RPMI8226 (cell line): Measurements from ENCODE around the gene YTHDF1.
A peak's percentile ranks its signal among the peaks of the same experiment; 100 is the strongest.
"Not testable (repeated sequence)": the region's sequence is repeated elsewhere in the genome, so short reads cannot be mapped to it uniquely, and the experiment has no call there.

ENCODE experiments used
- DNase-seq: peaks from one replicate; pipeline ENCODE4 v3.0.0-alpha.2; 2015

The YTHDF1 gene

DNA sequence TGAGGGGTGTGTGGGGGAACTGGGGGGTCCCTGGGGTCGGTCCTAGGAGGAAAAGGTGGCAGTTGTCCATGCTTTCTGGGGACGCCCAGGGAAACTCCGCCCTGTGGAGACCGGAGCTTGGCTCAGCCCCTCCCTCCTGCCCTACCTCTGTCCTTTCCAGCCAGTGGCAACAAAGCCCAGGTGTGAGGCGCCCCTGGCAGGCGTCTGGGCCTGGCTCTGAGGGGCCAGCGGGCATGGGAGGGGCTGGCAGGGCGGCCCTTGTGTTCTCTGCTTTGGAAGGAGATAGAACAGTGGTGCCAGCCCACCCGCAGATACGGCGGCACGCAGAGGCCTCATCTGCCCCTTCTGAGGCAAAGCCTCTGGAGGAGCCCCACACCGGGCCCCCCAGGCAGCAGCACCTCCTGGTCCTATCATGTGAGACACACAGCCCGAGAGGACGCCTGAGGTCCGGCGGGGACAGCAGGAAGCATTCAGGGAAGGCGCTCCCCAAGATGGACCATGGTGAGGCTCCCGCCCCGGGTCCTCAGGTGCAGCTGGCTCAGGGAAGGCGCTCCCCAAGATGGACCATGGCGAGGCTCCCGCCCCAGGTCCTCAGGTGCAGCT, 47.9 kb downstream of the YTHDF1 start:
- no peak for DNase-seq

DNA sequence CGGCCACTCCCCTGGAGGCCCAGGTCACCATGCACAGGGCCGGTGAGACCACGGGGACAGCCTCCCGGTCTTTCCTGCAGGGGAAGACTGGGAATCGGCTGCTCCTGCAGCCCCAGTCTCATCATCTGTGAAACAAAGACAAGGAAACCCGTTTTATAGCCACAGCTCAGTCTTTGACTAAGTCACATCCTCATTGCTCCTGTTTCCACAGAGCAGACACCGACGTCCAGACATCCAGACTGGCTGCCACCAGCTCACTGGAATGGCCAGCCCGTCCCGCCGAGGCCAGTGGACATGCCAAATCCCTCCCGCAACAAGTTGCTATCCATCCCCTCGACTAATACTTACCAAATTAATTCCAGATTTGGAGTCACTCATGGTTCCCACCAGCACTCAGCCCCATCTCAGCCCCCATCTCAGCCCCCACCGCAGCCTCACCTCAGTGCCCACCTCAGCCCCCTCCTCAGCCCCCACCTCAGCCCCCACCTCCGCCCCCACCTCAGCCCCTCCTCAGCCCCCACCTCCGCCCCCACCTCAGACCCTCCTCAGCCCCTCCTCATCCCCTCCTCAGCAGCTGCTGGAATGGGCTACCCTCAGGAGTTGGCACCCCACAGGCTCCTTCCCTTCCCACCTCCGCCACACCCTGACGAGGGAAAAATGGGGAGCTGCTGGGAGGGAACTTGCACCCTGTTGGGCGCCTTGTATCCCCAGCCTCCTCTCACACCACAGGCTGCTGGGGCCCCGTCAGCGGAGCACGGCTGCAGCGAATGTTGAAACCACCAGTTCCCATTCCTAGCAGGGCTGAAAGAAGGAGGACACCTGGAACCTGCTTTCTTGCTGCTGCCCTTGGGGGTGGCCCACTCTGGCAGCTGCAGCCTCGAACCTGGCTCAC, 48.7 kb downstream of the YTHDF1 start:
- DNase-seq = peak; percentile 30

DNA sequence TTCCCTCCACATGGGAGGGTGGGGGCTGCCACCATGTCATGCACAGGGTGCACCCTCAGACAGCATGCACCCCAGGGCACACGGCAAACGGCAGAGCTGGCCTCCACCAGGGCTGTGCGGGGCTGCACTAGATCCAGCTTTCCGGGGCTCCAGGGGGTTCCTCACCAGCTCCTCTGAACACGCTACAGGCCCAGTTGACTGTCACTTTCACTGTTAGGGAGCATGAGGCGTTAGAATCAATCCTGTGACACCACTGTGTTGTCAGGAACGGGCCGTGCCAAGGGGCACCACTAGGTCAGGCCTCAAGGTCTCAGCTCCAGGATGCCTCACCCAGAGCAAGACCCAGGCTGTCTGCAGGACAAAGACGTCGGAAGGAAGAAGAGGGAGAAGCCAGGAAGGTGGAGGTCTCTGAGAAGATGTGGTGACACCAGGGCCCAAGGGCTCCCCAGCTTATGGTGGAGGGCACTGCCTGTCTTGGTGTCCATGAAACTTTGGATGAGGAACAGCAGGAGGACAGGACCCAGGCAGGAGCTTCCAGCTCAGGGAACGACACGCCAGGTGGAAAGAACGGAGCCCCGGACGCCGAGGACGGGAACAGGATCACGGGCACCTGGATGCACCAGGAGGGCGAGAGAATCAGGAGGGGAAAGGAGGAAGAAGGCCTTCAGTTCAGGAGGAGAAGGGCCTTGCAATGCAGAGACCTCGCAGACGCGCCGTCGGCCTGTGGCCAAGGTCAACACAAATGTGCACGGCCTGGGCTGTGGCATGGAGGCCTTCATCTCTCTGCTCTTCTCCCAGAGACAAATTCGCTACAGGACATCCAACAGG, 49.5 kb downstream of the YTHDF1 start:
- DNase-seq = no peak

DNA sequence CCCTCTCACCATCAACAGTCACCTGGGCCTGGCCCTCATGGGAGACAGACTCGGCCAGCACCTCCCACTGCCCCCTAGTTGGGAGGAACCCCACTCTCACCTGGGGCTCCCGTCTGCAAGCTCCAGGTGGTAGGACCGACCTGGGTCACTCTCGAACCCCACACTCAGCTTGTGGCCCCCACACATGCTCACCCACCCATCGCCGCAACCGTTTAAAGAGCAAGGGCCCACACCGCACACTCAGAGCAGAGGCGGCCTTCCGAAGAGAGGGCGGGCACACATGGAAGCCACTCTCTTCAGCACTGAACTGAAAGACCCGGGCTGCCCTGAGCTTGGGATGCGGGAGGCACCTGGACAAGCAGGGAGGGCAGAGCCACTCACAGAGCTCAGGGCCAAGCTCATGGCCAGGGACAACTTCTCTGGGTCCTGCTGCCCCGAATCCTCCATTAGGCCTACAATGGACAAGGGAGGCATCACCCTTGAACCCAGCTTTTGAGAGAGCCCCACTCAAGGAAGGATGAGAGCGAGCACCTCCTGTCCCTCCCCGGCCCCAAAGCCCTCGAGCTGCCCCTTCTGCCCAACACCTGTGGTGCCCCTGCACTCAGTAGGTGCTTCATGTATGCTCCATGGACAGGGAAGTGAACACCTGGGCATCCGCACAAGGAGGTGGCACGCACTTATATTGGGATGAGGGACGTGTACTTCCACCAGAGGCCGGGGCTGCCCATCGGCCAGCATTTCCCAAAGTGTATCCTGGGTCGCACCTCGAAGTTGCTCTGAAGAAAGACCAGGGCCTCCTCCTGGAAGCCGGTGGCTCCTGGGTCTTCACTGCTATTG, 50.4 kb downstream of the YTHDF1 start:
- no peak for DNase-seq

DNA sequence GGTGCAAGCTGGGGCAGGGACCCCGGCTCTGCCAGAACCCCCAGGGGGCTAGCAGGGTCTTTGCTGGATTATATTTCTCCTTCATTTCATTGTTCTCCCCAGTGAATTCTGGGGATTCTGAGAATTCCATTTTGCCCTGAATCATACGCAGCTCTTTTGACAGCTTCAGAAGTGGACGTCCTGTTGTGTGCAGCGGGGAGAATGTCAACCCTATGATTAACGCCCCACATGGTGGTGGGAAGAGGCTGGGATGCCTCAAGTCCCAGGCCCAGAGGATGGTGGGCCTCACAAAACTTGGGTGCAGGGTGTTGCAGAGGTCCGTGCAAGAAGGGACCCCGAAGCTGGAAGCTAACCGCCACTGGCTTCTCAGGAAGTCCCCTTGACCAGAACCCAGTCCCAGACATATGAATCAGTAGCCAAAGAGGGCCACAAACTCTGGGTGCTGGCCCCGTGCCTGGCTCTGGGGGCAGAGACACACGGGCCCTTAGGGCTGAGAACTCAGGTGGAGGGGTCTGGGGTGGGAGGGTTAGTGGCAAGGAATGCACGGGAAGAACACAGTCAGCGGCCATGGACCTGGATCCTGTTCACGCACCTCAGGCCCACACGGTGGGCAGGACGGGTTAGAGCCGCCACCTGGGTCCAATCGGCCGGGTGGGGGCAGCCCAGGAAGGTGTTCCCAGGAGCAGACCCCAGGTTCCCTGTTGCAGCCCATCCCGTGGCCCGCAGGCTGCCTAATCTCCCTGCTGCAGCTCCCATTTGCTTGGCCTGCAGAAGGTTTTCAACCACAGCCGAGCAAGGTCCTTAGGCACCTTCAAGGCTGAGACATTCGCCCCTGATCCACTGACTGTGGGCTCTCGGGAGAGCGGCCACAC, 51.2 kb downstream of the YTHDF1 start:
- DNase-seq = no peak

DNA sequence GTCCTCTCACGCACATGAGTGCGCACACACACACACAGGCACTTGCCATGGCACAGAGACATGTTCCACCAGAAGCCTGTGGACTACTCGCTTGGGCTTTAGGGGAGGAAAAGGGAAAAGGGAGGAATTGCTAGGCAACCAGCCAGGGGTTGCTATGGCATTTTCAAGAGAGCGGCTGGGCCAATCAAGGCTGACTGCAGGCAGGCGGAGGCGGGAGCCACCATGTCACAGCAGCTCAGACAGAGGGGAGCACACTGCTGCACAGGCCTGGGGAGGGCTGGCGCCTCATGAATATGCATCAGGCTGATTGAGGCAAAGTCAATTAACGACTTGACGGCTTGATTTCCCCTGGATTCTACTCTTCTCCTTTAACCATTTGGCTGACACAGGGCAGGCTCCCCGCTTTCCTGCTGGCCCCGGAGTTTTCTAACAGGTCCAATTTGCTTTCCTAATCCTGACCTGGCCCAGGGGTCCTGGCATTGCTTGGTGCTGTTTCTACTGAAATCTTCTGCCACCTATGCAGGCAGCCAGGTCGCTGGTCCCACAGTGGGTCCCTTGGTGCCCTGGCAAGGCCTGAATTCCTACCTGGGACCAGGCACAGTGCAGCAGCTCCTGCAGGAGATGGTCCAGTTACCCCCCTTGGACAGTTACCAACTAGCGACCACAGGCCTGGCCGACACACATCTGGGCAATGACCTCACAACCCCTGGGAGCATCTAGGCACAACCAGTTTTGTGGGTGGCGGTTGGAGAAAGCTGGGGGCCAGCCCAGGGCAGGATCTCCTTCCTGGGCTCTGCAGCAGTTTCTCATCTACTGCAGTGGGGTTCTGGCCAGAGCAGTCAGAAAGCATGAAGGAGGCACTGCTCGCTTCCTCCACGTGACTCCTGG, 52.1 kb downstream of the YTHDF1 start:
- no peak for DNase-seq

DNA sequence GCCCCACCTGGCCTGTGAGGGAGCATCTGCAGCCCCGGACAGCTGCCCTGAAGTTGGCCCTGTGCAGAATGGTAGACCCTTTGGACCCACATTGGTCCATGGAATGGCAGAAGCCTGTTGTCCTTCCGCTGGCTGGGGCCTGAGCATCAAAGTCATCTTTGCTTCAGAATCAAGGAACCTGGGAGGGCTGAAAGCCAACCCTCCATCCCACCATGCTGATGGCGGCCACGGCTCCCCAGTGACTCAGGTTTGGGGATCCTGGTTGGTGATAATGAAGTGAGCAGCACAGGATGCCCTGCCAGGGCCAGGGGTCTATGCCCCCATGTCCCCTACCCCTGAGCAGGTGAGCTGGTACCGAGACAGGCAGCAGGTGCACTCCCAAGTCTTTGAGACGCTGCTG, 52.8 kb downstream of the YTHDF1 start:
- DNase-seq = no peak

DNA sequence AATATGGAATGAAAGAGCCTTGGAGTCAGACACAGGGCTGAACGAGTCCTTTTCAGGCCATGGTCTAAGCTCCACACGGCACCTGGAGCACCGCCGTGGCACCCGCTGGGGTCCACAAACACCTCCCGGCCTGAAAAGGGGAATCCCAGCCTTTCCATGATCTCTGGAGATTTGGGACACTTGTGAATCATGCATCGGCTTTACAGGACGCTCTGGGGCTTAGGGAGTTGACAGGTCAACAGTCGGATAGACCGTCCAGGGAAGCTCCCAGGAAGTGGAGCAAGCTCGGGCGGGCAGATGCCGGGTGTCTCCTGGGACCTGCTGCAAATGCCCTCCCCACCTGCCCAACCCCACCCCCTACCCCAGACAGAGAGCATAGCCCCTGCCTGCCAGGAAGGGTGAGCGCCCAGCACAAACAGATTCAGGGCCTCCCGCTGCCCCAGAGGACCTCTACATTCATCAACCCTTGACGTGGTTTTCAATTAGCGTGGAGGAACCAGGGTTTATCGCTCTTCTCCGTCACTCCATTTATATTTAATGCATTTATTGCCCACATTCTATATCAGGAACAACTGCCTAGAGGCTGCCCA, 53.6 kb downstream of the YTHDF1 start:
- no peak for DNase-seq

DNA sequence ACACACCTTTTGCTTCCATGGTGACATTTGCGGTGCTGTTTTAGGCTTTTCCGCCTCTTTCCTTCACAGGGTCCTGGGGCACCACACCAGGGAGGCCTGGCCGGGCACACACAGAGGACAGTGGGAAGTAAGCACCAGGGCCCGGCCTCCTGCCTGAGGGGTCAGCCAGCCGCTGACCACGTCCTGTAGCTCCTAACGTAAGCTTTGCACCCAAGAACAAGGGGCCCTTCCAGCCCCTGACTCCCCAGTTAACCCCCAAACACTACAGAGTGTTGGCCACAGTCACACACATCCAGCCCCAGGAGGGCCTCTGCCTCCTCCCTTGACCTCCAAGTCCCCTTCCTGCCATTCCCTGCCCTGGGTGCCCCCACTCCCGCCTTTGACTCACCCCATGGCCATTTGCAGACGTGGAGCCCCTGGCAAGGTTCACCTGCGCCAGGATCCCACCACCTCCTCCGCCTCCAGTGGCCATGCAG, 54.7 kb downstream of the YTHDF1 start:
- DNase-seq = no peak

DNA sequence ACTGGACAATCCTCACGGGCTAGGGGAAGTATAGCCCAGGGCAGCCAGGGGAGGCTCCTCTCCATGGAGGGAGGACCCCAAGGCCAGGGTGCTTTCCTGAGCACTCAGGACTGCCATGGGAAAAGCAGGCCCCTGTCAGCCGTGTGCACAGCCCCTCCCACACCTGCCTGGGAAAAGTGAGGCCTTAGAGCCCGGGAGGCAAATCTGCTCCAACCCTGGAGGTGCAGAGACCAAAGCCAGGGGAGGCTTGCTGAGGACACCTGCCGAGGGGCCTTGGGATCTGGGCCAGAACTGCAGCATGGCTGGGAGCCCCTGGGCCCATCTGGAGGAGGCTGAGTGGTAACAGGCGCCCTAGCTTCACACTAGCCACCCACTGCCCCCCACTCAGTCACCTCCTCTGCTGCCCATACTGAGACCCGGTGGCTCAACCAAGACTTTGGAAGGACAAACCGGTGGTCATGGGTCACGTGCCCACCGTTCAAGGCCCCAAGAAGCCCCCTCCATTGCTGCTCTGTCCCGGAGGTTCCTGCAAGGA, 55.2 kb downstream of the YTHDF1 start:
- no peak for DNase-seq

DNA sequence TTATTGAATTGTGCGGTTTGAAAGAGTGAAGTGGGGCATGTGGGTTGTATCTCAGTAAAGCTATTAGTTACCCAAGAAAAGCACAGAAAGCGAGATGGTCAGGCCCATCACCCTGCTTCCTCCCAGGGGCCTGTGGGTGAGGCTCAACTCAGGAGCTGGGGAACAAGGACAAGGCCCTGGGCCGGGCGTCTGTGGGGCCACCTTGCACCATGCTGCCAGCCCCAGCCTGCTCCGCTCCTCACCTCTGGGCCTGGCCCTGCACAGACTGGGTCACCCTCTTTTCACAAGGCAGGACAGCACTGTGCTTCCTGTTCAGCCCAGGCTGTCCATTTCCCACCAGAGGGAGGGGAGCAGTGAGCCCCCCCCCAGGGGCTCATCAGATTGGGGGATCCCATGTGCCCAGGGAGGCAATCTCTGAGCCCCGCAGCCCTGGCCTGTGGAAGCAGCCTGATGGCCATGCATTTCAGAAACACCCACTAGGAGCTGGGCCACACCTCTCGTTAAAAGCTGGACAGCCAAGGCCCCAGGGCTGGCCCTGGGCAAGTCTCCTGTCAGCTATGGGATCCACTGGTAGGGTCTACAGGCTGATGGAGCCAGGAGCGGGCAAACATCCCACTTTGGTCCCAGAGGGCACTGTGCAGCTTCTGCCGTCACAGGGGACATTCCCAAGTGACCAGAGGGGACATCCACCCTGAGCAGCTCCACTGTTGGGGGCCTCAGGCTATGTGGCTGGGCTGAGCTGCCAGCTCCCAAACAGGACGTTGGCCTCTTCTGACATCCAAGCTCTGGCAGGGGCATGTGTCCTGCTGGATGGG, 55.9 kb downstream of the YTHDF1 start:
- no peak for DNase-seq

DNA sequence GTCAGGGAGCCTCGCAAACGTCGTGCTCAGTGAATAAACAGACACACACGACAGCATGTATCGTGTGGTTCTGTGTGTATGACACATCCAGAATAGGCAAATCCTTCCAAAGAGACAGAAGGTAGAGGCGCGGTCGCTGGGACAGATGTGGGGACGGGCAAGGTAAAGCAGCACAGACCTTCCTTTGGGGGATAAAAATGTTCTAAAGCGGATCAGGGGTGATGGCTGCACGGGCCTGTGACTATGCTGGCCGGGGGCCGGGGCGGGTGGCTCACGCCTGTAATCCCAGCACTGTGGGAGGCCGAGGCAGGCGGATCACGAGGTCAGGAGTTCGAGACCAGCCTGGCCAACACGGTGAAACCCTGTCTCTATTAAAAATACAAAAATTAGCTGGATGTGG, 56.7 kb downstream of the YTHDF1 start:
- not testable (repeated sequence) for DNase-seq

DNA sequence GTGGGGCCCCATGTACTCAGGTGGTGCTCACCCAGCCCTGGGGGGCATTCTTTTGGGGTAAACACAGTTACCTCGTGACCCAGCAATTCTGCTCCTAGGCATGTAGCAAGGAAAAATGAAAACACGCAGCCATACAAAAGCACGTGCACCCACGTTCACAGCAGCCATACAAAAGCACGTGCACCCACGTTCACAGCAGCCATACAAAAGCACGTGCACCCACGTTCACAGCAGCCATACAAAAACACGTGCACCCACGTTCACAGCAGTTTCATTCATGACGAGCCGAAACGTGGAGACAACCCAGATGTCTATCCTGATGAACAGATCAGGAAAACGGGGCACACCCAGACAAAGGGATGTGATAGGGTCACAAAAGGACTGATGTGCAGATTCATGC, 57.1 kb downstream of the YTHDF1 start:
- DNase-seq = no peak

DNA sequence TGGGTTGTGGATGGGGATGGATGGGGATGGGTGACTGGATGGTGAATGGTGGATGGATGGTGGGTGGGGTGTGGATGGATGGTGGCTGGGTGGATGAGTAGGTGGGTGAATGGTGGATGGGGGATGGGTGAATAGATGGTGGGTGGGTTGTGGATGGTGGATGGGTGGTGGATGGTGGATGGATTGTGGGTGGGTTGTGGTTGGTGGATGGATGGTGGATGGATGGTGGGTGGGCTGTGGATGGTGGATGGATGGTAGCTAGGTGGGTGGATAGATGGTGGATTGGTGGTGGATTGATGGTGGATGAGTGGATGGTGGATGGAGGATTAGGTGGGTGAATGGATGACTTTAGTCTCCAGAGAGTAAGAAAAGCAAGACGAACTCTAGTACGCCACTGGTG, 57.6 kb downstream of the YTHDF1 start:
- DNase-seq = no peak

DNA sequence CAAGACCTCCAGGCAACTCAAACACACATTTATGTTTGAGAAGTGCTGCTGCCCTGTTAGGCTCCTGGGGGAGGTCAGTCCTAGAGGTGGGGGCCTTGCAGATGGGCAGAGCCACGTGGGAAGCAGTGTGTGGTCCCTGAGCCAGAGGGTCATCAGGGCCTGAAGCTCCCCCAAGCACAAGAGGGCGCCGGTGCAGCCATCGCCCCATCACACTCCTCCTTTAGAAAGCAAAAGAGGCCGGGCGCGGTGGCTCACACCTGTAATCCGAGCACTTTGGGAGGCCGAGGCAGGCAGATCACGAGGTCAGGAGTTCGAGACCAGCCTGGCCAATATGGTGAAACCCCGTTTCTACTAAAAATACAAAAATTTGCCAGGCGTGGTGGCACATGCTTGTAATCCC, 58.5 kb downstream of the YTHDF1 start:
- DNase-seq = not testable (repeated sequence)

DNA sequence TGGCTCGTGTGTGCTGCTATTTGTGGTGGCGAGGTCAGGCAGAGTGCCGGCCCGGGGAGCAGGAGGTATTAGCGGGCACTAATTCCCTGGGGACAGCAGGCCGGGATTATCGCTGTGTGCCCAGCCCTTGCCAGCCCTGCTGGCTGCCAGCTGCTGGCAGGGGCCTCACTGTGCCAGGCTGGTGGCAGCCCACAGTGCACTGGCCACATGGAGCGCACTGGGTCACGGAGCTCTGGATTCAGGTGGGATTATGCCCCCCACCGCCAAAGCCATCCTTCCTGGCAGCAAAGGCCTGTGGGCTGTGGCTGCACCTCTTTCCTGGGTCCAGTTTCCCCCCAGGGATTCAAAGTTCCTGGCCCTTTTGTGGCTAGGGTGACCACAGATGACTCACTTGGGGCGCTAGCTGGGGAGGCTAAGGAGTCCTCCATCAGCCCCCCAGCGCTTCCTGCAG, 59.7 kb downstream of the YTHDF1 start:
- no peak for DNase-seq

DNA sequence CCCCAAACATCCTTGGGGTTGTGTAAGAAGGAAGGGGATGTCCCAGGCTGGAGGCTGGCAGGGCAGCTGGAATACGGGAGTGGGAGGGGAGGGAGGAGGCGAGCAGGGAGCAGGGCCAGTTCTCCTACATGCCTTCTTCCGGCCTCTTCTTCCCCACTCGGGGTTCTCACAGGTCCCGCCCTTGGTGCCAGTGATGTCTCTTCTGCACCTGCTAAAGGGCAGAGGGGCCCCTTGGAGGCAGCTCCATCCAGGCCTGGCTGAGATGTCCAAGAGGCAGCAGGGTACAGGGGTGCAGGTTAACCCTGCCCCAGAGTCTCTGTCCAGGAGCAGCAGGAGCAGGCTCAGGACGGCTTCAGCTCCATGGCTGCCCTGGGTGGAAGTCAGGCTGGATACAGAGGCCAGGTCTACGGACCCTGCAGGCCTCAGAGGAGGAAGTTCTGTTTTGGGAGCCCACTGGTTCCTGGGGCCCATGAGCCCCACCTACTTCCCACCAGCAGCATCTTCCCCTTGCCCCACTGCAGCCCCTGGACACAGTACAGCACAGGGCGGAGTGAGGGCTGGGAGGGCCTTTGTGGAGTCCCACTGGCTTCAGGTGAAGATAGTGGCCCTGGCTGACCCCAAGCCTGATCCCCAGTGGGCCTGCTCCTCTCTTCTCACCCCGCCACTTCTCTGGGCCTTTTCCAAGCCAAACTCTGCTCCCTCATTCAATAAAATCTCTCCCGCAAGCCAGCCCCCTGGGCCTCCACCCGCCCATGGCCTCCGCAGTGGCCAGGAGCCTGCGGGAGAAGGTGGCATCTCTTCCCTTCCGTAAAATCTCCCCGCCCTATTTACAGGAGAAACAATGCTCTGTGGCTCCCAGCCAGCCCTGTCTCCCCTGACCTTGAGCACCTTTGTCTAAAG, 60.4 kb downstream of the YTHDF1 start:
- DNase-seq = no peak

DNA sequence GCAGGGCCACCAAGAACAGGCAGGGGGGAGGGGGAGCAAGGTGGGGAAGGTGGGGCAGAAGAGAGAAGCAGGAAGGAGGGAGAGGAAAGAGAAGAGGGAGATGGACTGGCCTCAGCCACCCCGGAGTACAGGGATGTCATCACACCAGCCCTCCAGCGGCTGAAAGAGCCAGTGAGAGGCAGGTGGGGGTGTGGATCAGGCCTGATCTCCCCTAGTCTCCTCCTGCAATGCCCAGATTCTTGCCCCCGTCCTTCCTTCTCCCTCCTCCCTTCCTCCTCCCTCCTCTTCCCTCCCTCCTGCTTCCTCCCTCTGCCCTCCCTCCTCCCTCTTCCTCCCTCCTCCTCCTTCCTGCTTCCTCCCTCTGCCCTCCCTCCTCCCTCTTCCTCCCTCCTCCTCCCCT, 61.5 kb downstream of the YTHDF1 start:
- DNase-seq = no peak
